Suprapubic skin (tissue), 4 donors: Measurements from ENCODE around the gene MYLK4. TPM values are rescaled to one million over a fixed set of nuclear protein-coding genes. Genes with fewer than 3 reads are reported as not detected.

ENCODE experiments used
- DNase-seq, 2 donors: peaks; one replicate each; pipeline ENCODE4 v3.0.0-alpha.2; 2019; ENCODE audit warnings: low spot score in 2 of 2
- H3K27ac ChIP-seq: fragments of 200-600 bp; sonication (generic); one replicate; pipeline ENCODE4 v1.5.1; 2019
- H3K27me3 ChIP-seq: fragments of 200-600 bp; sonication (generic); one replicate; pipeline ENCODE4 v1.5.1; 2019
- H3K36me3 ChIP-seq: fragments of 200-600 bp; sonication (generic); one replicate; pipeline ENCODE4 v1.5.1; 2019
- H3K4me1 ChIP-seq: fragments of 200-600 bp; sonication (generic); one replicate; pipeline ENCODE4 v1.5.1; 2019
- H3K4me3 ChIP-seq: fragments of 200-600 bp; sonication (generic); one replicate; pipeline ENCODE4 v1.5.1; 2019; ENCODE audit warnings: mild to moderate bottlenecking
- H3K9me3 ChIP-seq: fragments of 200-600 bp; sonication (generic); one replicate; pipeline ENCODE4 v1.5.1; 2019
- CTCF ChIP-seq, 2 donors: fragments of 200-600 bp in 1 of 2; fragments of 450-650 bp in 1 of 2; sonication (generic) in 1 of 2; IDR thresholded peaks; one replicate each; pipeline ENCODE4 v1.5.1; 2016 to 2019; ENCODE audit warnings: antibody characterized with exemption in 2 of 2, mild to moderate bottlenecking in 1 of 2, moderate library complexity in 1 of 2
- EP300 ChIP-seq: sonication (generic); formaldehyde crosslinking; IDR thresholded peaks from one replicate; pipeline ENCODE4 v1.6.1; 2017; ENCODE audit warnings: antibody characterized with exemption
- POLR2A ChIP-seq, 2 donors: fragments of 450-650 bp; IDR thresholded peaks; one replicate each; pipeline ENCODE4 v1.6.1; 2017; ENCODE audit warnings: antibody characterized with exemption in 2 of 2, mild to moderate bottlenecking in 2 of 2, moderate library complexity in 2 of 2
- POLR2AphosphoS5 ChIP-seq, 3 donors: sonication (generic); formaldehyde crosslinking; IDR thresholded peaks; one replicate each; pipeline ENCODE4 v1.6.1; 2017; ENCODE audit warnings: antibody characterized with exemption in 3 of 3
- WGBS: methylation state at CpG from one replicate; pipeline ENCODE4 v1.1.5; 2018; 5-methylcytosine and 5-hydroxymethylcytosine counted together
- total RNA-seq, 4 donors: library from RNA; depleted of rRNA; stranded (reverse); fragments of >200 nt; gene quantifications; one replicate each; pipeline ENCODE4 v1.1.0, GENCODE V29; 2016

Gene MYLK4
- total RNA-seq, 4 donors from 2014 or later: 1.8 to 6.6 (median 3.5) TPM

- DNase-seq: no peak
- Histone ChIP-seq H3K9me3 (no peaks in the 10 kb centered on the region), H3K36me3 (no peaks in the 10 kb centered on the region), H3K4me3 (no peak overlapping the region), H3K27ac (no peak overlapping the region), H3K4me1 (no peaks in the 10 kb centered on the region), H3K27me3 (no peaks in the 10 kb centered on the region)
- WGBS: 89% methylated on average over 7 of the region's 7 CpGs
- TF ChIP-seq CTCF (IDR thresholded peaks at IDR 0.05) (no peak), POLR2AphosphoS5 (IDR thresholded peaks at IDR 0.05) (no peak), POLR2A (IDR thresholded peaks at IDR 0.05) (no peak), EP300 (no peak)
Observed at GRCh38 chr6:2626401-2626800, 124.3 kb downstream of the MYLK4 start.

- Histone ChIP-seq H3K4me3 (no peak overlapping the region), H3K36me3 (no peaks in the 10 kb centered on the region), H3K4me1 (no peaks in the 10 kb centered on the region), H3K9me3 (no peaks in the 10 kb centered on the region), H3K27me3 (no peaks in the 10 kb centered on the region), H3K27ac (no peak overlapping the region)
- WGBS: 52% methylated on average over 1 of the region's 1 CpG
- DNase-seq: no peak
- no peak for TF ChIP-seq POLR2AphosphoS5 (IDR thresholded peaks at IDR 0.05)
Observed at GRCh38 chr6:2625581-2625980, 125.1 kb downstream of the MYLK4 start.

- Histone ChIP-seq H3K27ac (no peak overlapping the region), H3K4me1 (no peaks in the 10 kb centered on the region), H3K36me3 (no peaks in the 10 kb centered on the region), H3K27me3 (peaks cover 6% of the 10 kb centered on the region), H3K9me3 (no peaks in the 10 kb centered on the region), H3K4me3 (no peak overlapping the region)
- no peak for DNase-seq
- 92% methylated on average over 12 of the region's 12 CpGs for WGBS
- TF ChIP-seq CTCF (IDR thresholded peaks at IDR 0.05) (no peak), POLR2A (IDR thresholded peaks at IDR 0.05) (no peak), POLR2AphosphoS5 (IDR thresholded peaks at IDR 0.05) (no peak), EP300 (no peak)
Observed at GRCh38 chr6:2624177-2624576, 126.5 kb downstream of the MYLK4 start.

GRCh38 chr6:2623295-2623694, 127.4 kb downstream of the MYLK4 start:
- Histone ChIP-seq H3K4me1 (no peaks in the 10 kb centered on the region), H3K27ac (no peak overlapping the region), H3K9me3 (no peaks in the 10 kb centered on the region), H3K36me3 (no peaks in the 10 kb centered on the region), H3K4me3 (no peak overlapping the region), H3K27me3 (peaks cover 6% of the 10 kb centered on the region)
- TF ChIP-seq POLR2A (IDR thresholded peaks at IDR 0.05): no peak
- TF ChIP-seq EP300: no peak
- TF ChIP-seq CTCF (IDR thresholded peaks at IDR 0.05): no peak
- no peak for TF ChIP-seq POLR2AphosphoS5 (IDR thresholded peaks at IDR 0.05)
- no peak for DNase-seq
- 72% methylated on average over 10 of the region's 10 CpGs for WGBS

- Histone ChIP-seq H3K4me1 (no peaks in the 10 kb centered on the region), H3K27ac (no peak overlapping the region), H3K27me3 (peaks cover 6% of the 10 kb centered on the region), H3K36me3 (no peaks in the 10 kb centered on the region), H3K9me3 (no peaks in the 10 kb centered on the region), H3K4me3 (no peak overlapping the region)
- TF ChIP-seq EP300 (no peak), CTCF (IDR thresholded peaks at IDR 0.05) (no peak), POLR2AphosphoS5 (IDR thresholded peaks at IDR 0.05) (no peak), POLR2A (IDR thresholded peaks at IDR 0.05) (no peak)
- 86% methylated on average over 11 of the region's 11 CpGs for WGBS
- DNase-seq: no peak
Observed at GRCh38 chr6:2622671-2623070, 128.1 kb downstream of the MYLK4 start.

GRCh38 chr6:2619651-2620050, 131.1 kb downstream of the MYLK4 start:
- Histone ChIP-seq H3K4me1 (no peaks in the 10 kb centered on the region), H3K27ac (no peak overlapping the region), H3K36me3 (no peaks in the 10 kb centered on the region), H3K9me3 (no peaks in the 10 kb centered on the region), H3K27me3 (peaks cover 6% of the 10 kb centered on the region), H3K4me3 (no peak overlapping the region)
- DNase-seq: no peak
- WGBS: 78% methylated on average over 9 of the region's 9 CpGs
- TF ChIP-seq POLR2A (IDR thresholded peaks at IDR 0.05) (no peak), EP300 (no peak), CTCF (IDR thresholded peaks at IDR 0.05) (no peak), POLR2AphosphoS5 (IDR thresholded peaks at IDR 0.05) (no peak)
